GM19193 (cell line): ENCODE results near the gene PALLD.

Experiments used
- POLR2A ChIP-seq: IDR thresholded peaks from 4 replicates; pipeline ENCODE4 v1.6.1; 2011; ENCODE audit not compliant: insufficient read depth, insufficient read length; ENCODE audit errors: extremely low read depth

Gene PALLD

GRCh38 chr4:168688584-168688983 lies 191.7 kb downstream of the PALLD start:
- no peak for TF ChIP-seq POLR2A

GRCh38 chr4:168689791-168690190 lies 192.9 kb downstream of the PALLD start:
- no peak for TF ChIP-seq POLR2A

GRCh38 chr4:168690199-168690598 lies 193.3 kb downstream of the PALLD start:
- no peak for TF ChIP-seq POLR2A

GRCh38 chr4:168691631-168692369 lies 194.9 kb downstream of the PALLD start:
- no peak for TF ChIP-seq POLR2A

GRCh38 chr4:168693750-168694490 lies 197.1 kb downstream of the PALLD start:
- TF ChIP-seq POLR2A, result no peak

- TF ChIP-seq POLR2A, result no peak
These were observed 197.8 kb downstream of the PALLD start for GRCh38 chr4:168694667-168695066.

GRCh38 chr4:168695288-168695687 lies 198.4 kb downstream of the PALLD start:
- TF ChIP-seq POLR2A, result no peak

- no peak for TF ChIP-seq POLR2A
These were observed 199.4 kb downstream of the PALLD start for GRCh38 chr4:168696280-168696679.

GRCh38 chr4:168696826-168697225 lies 200.0 kb downstream of the PALLD start:
- TF ChIP-seq POLR2A, result no peak

GRCh38 chr4:168699224-168699878 lies 202.5 kb downstream of the PALLD start:
- no peak for TF ChIP-seq POLR2A

- no peak for TF ChIP-seq POLR2A
These were observed 204.2 kb downstream of the PALLD start for GRCh38 chr4:168701061-168701460.

- TF ChIP-seq POLR2A, result no peak
These were observed 208.3 kb downstream of the PALLD start for GRCh38 chr4:168705121-168705520.

- TF ChIP-seq POLR2A, result no peak
These were observed 210.4 kb downstream of the PALLD start for GRCh38 chr4:168707205-168707604.

- TF ChIP-seq POLR2A, result no peak
These were observed 211.3 kb downstream of the PALLD start for GRCh38 chr4:168708108-168708507.

GRCh38 chr4:168710353-168710946 lies 213.6 kb downstream of the PALLD start:
- TF ChIP-seq POLR2A, result no peak
